Measurements from ENCODE around the gene PIK3R4.

DNA sequence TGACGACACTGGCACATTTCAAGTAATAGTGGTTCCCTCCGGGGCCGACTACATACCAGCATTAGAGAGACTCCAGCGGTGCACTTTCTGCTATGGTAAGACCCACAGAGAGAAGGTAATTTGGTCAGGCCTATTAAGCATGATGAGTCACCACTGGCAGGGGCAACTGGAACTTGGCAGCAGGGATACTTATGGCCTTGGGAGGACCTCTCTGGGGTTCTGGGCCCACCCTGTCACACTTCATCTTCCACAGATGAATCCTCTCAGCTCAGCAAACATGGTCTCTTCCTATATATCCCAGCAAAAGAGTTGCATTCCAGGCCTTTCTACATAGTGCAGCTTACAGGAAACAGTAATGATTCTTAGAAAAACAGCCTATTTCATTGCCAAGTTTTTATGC lies 88.0 kb downstream of the PIK3R4 start:
- TF ChIP-seq POLR2AphosphoS5 (IDR thresholded peaks at IDR 0.05) (no peak), POLR2A (IDR thresholded peaks at IDR 0.05) (no peak), EP300 (IDR thresholded peaks at IDR 0.05; ENCODE audit: low read depth) (no peak)
- TF ChIP-seq, protein P1, sequence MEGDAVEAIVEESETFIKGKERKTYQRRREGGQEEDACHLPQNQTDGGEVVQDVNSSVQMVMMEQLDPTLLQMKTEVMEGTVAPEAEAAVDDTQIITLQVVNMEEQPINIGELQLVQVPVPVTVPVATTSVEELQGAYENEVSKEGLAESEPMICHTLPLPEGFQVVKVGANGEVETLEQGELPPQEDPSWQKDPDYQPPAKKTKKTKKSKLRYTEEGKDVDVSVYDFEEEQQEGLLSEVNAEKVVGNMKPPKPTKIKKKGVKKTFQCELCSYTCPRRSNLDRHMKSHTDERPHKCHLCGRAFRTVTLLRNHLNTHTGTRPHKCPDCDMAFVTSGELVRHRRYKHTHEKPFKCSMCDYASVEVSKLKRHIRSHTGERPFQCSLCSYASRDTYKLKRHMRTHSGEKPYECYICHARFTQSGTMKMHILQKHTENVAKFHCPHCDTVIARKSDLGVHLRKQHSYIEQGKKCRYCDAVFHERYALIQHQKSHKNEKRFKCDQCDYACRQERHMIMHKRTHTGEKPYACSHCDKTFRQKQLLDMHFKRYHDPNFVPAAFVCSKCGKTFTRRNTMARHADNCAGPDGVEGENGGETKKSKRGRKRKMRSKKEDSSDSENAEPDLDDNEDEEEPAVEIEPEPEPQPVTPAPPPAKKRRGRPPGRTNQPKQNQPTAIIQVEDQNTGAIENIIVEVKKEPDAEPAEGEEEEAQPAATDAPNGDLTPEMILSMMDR (IDR thresholded peaks at IDR 0.05), result no peak
